Esophagus squamous epithelium (tissue), 4 donors: ENCODE data around the gene CLCN2.

Experiments used
- CTCF ChIP-seq, 6 experiments: fragments of 450-650 bp in 4 of 6; fragments of 200-600 bp in 2 of 6; sonication (generic) in 2 of 6; IDR thresholded peaks; one replicate each; pipeline ENCODE4 v1.5.1; 2016 to 2019; ENCODE audit warnings: antibody characterized with exemption in 6 of 6, mild to moderate bottlenecking in 4 of 6, moderate library complexity in 4 of 6
- POLR2A ChIP-seq, 4 donors: fragments of 450-650 bp; IDR thresholded peaks; one replicate each; pipeline ENCODE4 v1.6.1; 2017; ENCODE audit warnings: antibody characterized with exemption in 4 of 4, mild to moderate bottlenecking in 4 of 4, moderate library complexity in 3 of 4

GRCh38 chr3:184388936-184389230 lies 27.5 kb upstream of the CLCN2 start:
- no peak for TF ChIP-seq POLR2A (IDR thresholded peaks at IDR 0.05)
- no peak for TF ChIP-seq CTCF (IDR thresholded peaks at IDR 0.05)
